ENCODE data around the gene HES7.
"Not testable (repeated sequence)": the region's sequence is repeated elsewhere in the genome, so short reads cannot be mapped to it uniquely, and the experiment has no call there.

The HES7 gene

DNA sequence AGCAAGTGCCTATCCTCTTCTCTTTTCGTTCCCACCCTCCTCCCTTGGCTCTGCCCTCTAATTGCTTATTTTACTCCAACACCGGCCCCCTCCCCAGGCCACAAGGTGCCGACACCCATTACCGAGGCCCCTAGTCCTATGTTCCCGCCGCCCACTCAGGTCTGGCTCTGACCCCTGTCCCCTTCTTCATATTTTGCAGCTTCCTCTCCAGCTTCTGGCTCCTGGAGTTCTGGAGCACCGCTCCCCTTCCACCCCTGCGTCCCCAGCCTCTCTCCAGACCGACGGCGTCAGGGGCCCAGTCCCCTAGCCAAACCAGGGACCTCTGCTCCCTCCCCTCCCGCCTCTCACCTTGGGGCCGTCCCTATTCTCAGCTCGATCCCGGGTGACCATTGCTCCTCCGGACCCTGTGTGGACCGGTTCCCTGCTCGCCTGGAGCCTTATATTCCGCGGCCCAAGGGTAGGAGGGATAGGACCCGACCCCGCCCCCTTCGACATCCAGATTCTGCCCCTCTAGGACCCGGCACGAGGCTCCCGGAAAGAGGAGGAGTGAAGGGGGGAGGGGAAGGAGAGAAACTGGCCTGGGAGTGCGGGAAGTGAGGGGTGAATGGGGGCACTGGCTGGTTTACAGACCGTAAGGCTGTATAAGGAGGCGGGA lies at the start of gene HES7:
Gene HES7, minus strand, starts transcription at position 412 of the 655 bp plus-strand sequence. Its CDS starts 22 bp downstream, at position 390.
- H3K27ac ChIP-seq, result peak within 1 kb of the TSS in 2 of 21 experiments; percentile 5 to 13
- peak within 1 kb of the TSS; percentile 22 to 65 (median 37) for H3K4me3 ChIP-seq

DNA sequence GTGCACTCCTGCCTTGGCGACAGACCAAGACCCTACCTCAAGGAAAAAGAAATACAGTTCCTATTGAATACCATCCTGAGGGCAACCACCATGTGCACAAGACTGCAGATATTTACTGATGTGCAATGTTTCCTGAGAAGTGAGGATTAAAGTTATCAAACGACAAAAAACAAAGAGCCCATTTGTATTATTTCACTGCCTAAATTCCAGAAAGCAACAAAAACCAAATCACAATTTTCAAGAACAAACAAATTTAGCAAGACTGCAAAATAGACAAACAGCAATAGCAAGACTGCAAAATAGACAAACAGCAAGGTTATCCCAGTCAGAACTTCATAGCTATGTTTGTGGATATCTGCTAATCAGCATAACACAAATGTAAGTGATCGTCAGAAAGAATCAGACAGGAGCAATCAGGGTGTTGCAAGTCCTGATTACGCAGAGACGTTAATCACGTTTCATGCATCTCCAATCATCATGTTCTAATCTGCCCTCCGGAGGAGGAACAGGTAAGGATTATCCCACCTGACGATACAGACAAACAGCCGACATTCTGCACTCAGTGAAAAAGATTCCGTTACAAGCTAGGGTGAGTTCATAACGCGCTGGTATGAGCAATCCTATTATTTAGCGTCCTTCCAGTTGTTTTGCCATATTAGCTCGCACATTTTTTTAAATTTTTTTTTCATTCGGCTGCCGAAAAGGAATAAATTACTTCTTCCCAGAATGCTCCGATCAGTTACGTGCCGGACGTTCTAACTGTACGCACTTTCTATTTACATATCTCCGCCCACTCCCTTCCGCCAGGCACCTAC lies 49.4 kb upstream of the HES7 start:
- Histone ChIP-seq H3K27ac (peak overlapping the region in 20 of 21 experiments; percentile 90 to 100 (median 96)), H3K4me3 (peak overlapping the region; percentile 11 to 37 (median 22))

DNA sequence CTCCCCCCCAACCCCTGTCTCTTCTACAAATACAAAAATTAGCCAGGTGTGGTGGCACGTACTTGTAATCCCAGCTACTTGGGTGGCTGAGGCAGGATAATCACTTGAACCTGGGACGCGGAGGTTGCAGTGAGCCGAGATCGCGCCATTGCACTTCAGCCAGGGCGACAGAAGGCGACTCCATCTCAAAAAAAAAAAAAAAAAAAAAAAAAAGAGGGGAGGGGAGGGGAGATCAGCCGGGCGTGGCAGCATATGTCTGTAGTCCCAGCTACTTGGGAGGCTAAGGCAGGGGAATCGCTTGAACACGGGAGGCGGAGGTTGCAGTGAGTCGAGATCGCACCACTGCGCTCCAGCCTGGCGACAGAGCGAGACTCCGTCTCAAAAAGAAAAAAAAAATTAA lies 46.3 kb upstream of the HES7 start:
- H3K27ac ChIP-seq, H3K4me3 ChIP-seq: not testable (repeated sequence)

DNA sequence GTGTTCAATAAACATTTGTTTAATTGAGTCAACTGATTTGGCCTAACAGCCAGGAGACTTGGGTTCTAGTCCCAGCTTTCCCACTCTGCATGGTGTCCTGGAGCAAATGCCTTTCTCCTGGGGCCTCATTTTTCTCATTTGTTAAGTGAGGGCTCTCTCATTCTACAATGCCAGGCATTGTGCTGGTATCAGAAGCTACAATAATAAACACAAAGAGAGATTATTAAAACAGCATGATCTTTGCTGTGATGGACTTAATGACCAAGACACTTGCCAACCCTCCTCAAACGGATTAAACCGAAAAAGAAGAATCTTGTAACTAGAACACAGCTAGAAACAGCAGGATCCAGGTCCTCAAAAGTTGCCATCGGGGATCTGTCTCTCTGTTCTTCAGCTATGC lies 43.6 kb upstream of the HES7 start:
- peak overlapping the region in 2 of 21 experiments; percentile 19 to 54 for H3K27ac ChIP-seq
- no peak overlapping the region for H3K4me3 ChIP-seq

DNA sequence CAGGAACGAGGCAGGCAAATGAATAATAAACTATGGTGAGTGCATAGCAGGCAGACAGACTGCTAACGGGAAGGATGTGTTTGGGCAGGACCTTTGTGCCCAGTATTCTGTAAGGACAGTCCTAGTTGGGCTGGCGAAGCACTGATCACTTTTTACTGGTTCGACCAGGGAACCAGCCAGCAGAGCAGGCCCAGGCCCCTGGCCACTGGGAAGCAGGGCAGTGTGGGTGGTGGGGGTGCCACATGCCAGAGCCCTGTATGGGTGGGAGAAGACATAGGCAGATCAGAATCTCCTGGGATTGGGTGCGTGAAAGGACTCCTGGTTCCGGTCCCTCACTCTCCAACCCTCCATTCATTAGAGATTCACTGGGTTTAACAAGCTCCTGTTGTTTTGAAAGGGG lies 42.8 kb upstream of the HES7 start:
- Histone ChIP-seq H3K4me3 (no peak overlapping the region), H3K27ac (peak overlapping the region in 11 of 21 experiments; percentile 4 to 61 (median 52))

DNA sequence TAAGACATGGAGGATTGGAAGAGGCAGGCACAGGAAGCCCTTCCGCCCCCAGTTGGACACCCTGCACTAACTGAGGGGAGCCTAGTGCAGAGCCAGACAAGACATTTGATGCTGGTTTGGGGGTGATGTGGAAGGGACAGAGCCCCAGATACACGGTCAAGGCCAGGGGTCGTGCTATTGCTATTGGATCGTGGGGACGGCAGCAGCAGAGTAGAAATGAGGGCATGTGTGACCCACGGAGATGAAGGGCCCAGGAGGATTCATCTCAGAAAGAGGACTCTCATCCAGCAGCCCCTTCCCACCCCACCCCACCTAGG lies 40.9 kb upstream of the HES7 start:
- peak overlapping the region in 20 of 21 experiments; percentile 55 to 100 (median 99) for H3K27ac ChIP-seq
- H3K4me3 ChIP-seq, result no peak overlapping the region

DNA sequence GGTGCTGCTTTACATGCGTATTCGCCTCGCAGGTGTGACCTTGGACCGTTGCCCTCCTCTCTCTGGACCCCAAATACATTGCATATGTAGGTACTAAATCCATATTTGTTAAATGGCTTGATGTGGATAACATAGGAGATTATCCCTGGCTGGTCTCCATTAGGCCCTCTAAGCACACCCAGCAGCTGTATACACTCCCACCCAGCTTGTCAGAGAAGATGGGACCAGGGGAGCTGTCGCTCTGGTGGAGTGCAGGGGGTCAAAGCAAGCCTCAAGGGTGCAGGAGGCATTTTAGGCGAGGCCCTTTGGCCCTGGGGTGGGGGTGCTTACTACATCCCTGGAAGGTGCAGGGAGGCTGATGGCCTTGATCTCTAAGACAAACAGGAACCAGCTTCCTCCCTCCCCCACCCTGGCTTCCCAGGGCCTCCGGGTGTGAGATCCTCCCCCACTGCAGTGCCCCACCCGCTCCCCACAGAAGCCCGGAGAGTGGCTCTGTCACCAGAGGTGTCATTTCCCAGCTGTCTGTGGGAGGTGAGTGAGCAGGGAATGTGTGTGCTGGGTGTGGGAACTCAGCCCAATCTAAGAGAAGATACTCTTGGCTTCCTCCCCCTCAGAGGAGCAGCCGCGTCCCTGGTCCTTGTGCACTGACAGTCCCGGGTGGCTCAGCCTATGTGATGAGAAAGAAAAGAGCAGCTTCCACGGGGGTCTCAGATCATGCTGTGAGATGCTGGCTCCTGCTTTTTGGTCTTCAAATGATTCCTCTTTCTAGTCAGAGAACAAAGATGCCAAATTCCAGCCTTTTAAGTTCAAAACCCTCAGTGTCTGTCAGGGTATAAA lies 40.3 kb upstream of the HES7 start:
- H3K27ac ChIP-seq, result peak overlapping the region in 20 of 21 experiments; percentile 55 to 100 (median 99)
- peak overlapping the region in 1 of 7 experiments; percentile 94 for H3K4me3 ChIP-seq

DNA sequence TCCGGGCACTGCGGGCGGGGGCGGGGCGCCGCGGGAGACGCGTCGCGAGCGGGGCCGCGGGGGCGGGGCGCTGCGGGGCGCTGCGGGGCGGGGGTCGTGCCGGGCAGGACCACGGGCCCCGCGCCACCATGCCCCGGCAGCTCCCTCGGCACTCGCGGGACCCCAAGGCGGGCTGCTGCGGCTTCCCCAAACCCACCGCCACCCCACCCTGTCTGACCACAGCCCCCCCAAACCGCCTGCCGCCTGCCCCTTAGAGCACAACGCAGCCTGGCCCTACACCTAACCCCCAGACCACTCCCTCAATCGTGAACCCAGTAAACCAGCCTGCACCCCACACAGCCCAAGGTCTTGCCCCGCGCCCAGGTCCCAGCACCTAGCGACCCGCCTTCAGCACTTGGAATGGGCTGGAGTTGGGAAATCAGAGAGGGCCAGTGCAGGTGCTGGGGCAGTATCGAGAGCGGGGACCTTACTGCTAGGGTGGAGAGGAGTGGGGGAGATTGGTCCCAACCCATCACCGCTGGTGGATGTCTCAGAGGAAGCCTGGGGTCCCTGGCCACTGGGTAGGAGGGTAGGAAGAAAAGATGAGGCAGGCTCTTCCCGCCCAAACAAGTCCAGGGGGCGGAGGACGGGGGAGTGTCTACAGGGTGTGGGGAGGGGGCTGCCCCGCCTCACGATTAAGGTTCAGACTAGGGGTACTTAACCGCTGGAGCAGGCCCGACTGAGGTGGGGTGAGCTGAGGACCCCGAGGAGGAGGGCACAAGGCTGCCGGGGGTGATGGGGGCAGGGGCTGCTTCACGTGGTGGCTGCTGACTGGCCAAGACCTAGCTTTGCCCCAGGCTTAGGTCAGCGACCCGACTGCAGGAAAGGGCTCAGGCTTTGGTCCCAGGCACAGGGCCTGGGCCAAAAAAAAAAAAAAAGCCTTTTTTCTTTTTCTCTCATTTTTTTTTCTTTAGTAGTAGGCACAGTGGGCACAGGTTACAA lies 39.4 kb upstream of the HES7 start:
- Histone ChIP-seq H3K4me3 (peak overlapping the region; percentile 73 to 99 (median 94)), H3K27ac (peak overlapping the region; percentile 88 to 100 (median 99))

DNA sequence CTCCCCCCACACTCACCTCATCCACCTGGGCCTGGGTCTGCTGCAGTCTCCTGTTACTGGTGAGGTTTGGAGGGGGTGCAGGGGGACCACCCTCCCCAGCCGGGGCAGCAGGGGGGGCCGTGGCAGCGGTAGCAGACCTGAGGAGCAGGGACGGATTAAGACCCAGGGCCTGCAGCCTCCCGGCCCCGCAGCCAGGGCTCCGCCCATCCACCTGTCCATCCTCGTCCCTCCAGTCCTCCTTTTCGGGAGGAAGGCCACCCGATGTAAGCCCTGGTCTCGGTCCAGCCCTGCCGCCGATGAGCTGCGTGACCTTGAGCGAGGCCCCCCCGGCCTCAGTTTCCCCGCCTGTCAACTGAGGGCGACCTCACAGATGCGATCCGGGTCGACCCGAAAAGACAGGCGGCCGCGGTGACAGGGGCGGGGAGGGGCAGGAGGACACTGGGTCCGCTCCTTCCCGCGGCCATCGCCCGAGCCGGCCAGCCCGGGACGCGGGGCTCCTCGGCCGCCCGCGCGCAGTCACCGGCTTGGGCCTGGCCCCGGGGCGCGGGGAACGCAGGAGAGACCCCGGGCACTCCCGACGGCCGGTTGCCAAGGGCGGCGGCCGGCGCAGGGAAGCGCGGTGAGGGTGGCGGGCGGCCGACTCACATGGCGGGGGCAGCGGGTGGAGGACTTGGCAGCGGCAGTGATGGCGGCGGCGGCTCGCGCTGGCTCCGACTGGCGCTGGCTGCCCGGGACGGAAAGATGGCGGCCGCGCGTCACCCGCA lies 38.5 kb upstream of the HES7 start, which contains the start of gene VAMP2:
Gene VAMP2, minus strand, starts transcription at position 716 of the 764 bp plus-strand sequence. Its CDS starts 69 bp downstream, at position 647.
- Histone ChIP-seq H3K4me3 (peak within 1 kb of the TSS; percentile 73 to 99 (median 94)), H3K27ac (peak within 1 kb of the TSS; percentile 88 to 100 (median 99))

DNA sequence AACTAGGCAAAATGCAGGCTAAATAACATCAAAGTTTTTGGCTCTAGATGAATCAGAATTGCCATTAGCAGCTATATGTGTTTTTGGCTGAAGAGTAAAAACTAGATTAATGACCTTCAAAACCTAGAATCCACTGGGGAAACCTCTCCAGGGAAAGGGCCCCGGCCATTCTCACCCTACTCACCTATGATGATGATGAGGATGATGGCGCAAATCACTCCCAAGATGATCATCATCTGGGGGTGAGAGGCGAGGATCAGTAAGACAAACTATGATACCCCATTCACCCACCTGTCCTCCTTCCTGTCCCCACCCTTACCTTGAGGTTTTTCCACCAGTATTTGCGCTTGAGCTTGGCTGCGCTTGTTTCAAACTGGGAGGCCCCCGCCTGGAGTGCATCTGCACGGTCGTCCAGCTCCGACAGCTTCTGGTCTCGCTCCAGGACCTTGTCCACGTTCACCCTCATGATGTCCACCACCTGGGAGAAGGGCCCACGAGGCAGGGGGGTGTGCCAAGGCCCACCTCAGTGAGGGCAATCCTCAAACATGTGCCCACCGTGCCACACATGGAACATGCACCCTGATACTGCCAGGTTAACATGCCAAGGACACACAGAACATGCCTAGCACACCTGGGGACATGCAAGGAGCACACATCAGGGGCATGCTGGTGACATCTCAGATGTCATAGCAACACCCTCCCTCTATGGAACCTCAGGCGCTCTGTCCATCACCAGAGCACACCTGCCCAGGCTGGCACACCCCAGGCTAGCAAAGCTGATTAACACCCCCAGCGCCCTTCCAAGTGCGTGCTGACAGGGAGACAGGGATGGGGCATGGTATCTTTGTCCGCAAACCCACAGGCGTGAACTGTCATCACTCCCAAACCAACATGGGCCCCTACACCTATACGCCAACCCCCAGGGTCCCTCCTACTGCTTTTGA lies 37.7 kb upstream of the HES7 start:
- peak overlapping the region; percentile 73 to 99 (median 94) for H3K4me3 ChIP-seq
- peak overlapping the region; percentile 88 to 100 (median 99) for H3K27ac ChIP-seq

DNA sequence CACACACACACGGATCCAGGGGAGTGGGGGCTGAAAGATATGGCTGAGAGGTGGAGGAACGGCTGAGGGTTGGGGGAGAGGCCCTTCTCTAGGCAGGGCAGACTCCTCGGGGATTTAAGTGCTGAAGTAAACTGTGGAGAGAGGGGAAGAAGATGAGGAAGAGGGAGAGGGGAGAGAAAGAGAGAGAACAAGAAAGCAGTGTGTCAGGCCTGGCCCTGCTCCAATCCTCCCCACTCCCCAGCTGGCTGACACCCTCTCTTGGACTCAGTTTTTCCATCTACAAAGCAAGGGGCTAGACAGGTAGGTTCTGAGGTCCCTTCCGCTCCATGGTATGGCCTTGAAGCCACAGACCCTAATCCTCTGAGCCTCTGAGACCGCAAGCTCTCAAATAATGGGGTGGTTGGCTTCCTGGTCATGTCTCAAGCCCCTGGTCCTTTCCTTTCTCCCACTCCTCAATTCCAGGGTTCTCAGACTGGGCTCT lies 36.9 kb upstream of the HES7 start:
- peak overlapping the region in 1 of 7 experiments; percentile 73 for H3K4me3 ChIP-seq
- peak overlapping the region in 12 of 21 experiments; percentile 11 to 100 (median 98) for H3K27ac ChIP-seq

DNA sequence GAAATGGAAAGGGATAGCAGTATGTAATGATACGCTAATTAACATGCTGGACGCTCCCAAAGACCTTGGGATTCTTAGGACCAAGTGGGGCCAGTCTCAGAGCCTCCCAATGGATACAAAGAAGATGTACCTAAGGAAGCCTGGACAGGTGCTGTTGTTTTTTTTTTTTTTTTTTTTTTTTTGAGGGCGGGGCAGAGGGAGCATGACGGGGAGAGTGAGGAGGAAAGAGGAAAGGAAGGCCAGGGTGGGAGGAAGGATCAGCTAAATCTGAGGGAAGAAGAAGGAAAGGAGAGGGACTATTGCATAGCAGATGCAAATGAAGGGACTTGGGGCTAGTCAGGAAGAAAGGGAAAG lies 36.3 kb upstream of the HES7 start:
- Histone ChIP-seq H3K27ac (peak overlapping the region in 6 of 21 experiments; percentile 58 to 100 (median 98)), H3K4me3 (no peak overlapping the region)

DNA sequence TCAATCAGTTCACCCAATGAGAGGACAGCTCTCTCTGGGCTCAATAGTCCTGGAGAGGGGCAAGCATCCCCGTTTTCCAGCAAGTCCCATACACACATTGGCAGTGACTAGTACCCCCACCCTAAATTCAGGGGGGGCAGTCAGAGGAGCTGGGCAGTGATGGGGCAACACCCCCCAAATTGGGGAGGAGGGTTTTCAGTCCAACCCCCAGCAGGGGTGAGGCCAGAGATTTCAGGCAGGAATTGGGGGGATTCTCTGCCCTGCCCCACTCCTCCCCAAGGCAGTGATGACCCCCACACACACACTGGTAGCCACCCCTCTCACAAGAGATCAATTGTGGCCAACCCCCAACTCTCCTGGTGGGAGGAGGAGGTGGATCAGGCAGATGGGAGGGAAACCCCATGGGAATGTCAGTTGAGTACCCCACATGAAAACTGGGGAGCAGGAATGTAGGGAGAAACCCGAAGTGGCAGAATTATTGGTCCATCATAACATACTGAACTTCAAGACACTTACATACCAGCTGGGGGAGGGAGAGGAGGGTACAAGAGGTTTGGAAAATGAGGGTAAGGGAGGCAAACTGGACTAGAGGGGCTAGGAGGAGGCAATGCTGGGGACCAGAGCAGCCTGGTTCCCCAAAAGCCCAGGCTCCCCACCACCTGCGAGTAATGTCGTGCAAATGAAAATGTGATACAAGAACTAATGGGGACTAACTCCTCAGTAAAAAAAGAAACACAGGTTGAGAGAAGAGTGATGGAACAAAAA lies 35.7 kb upstream of the HES7 start:
- no peak overlapping the region for H3K4me3 ChIP-seq

DNA sequence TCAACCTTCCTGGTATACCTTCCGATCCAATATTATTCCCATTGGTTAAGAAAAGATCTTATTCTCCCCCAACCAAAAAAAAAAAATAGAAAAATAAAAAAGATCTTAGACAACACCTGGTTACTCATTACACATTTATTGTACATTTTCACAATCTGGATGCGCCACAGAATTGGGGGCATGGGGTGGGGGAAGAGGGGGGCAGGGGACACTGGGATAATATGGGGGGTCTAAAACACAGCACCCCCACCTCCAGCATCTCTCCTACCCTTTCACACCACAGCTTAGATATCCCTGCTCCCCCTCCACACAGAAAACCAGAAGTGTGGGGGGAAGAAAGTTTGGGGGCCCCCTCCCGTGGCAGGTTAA lies 35.1 kb upstream of the HES7 start:
- H3K27ac ChIP-seq, result peak overlapping the region in 7 of 21 experiments; percentile 22 to 97 (median 41)
- no peak overlapping the region for H3K4me3 ChIP-seq

More for the DNA sequence above, 35.7 kb upstream of the HES7 start:
- H3K27ac ChIP-seq, result peak overlapping the region in 9 of 21 experiments; percentile 7 to 99 (median 38)

DNA sequence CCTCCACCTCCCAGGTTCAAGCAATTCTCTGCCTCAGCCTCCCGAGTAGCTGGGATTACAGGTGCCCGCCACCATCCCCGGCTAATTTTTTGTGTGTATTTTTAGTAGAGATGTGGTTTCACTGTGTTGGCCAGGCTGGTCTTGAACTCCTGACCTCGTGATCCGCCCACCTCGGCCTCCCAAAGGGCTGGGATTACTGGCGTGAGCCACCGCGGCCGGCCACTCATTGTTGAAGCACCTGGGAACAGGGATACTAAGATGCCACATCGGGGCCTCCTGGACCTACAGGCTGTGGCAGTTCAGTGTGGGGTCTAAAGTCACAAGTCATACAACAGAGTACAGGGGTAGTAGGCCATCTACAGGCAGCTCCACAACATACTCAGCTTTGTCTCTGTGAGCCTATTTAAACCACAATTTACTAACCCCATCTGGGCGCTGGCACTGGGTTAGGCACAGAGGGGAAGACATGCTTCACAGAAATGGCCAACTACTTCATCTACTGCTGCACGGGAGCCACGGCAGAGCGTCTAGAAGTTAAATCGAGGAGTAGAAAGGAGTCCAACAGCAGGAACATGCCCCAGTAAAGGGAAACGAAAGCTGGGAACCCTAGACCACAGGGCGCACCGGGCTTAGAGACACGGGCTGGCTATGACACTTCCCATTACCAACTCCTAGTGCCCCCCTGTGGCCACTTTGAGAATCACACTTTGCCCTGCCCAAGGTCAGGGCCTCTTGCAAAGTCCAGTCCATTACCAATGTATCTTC lies 34.5 kb upstream of the HES7 start:
- Histone ChIP-seq H3K4me3 (no peak overlapping the region), H3K27ac (peak overlapping the region in 16 of 21 experiments; percentile 8 to 98 (median 64))

Measured in skin epidermis (tissue), 12 donors.